ENCODE results near the gene HDAC4. TPM values are rescaled to one million over a fixed set of nuclear protein-coding genes. Genes with fewer than 3 reads are reported as not detected.

The HDAC4 gene
- polyA plus RNA-seq, 5 donors, result 7.9 to 11.8 (median 10.9) TPM

- DNase-seq, result no peak
Observed at GRCh38 chr2:239297142-239298004, 103.4 kb downstream of the HDAC4 start.

GRCh38 chr2:239296020-239296932 is 104.5 kb downstream of the HDAC4 start:
- no peak for DNase-seq

- DNase-seq, result no peak
Observed at GRCh38 chr2:239295377-239296019, 105.3 kb downstream of the HDAC4 start.

- DNase-seq, result no peak
Observed at GRCh38 chr2:239294571-239295054, 106.2 kb downstream of the HDAC4 start.

GRCh38 chr2:239293775-239294430 is 106.9 kb downstream of the HDAC4 start:
- DNase-seq, result no peak

GRCh38 chr2:239292959-239293774 is 107.7 kb downstream of the HDAC4 start:
- DNase-seq, result no peak

GRCh38 chr2:239292531-239292930 is 108.3 kb downstream of the HDAC4 start:
- DNase-seq, result no peak

- DNase-seq, result no peak
Observed at GRCh38 chr2:239291475-239292350, 109.1 kb downstream of the HDAC4 start.

GRCh38 chr2:239290618-239291474 is 110.0 kb downstream of the HDAC4 start:
- no peak for DNase-seq

GRCh38 chr2:239289545-239289944 is 111.3 kb downstream of the HDAC4 start:
- DNase-seq, result no peak

- DNase-seq, result no peak
Observed at GRCh38 chr2:239288951-239289511, 111.8 kb downstream of the HDAC4 start.

GRCh38 chr2:239288237-239288636 is 112.6 kb downstream of the HDAC4 start:
- no peak for DNase-seq

GRCh38 chr2:239287461-239287860 is 113.4 kb downstream of the HDAC4 start:
- DNase-seq, result no peak

- no peak for DNase-seq
Observed at GRCh38 chr2:239286901-239287300, 113.9 kb downstream of the HDAC4 start.

GRCh38 chr2:239285932-239286230 is 114.9 kb downstream of the HDAC4 start:
- no peak for DNase-seq

GRCh38 chr2:239285071-239285931 is 115.5 kb downstream of the HDAC4 start:
- DNase-seq, result no peak

All from right lung (tissue), 5 donors.